Right lobe of liver (tissue), 4 donors: Measurements from ENCODE around the gene ATXN1L.

Source experiments
- CTCF ChIP-seq, 4 donors: fragments of 200-600 bp in 3 of 4; fragments of 450-650 bp in 1 of 4; IDR thresholded peaks; one replicate each; pipeline versions ENCODE4 v1.5.1 to v1.8.0; 2016 to 2022; ENCODE audit warnings: antibody characterized with exemption in 4 of 4, mild to moderate bottlenecking in 2 of 4
- POLR2A ChIP-seq: fragments of 450-650 bp; IDR thresholded peaks from one replicate; pipeline ENCODE4 v1.6.1; 2017; ENCODE audit warnings: antibody characterized with exemption, mild to moderate bottlenecking
- donor health status: DM: no; HTN: no; CAD: no.
- donor health status: DM: no; HTN: no; CAD: no.
- donor health status: DM: no; HTN: yes; CAD: no.

GRCh38 chr16:71870818-71871217 is 25.0 kb downstream of the ATXN1L start:
- TF ChIP-seq CTCF (IDR thresholded peaks at IDR 0.05) (no peak), POLR2A (no peak)
